HL-60 (cell line): ENCODE measurements around the gene CHI3L1.

Source experiments
- DNase-seq, 2 experiments: peaks; one replicate each; pipeline ENCODE4 v3.0.0-alpha.2; 2010 to 2020; ENCODE audit warnings: low read depth in 1 of 2, low spot score in 1 of 2
- H3K27ac ChIP-seq: fragments of 250-450 bp; sonication (Bioruptor Pico); replicated peaks from 2 replicates; pipeline ENCODE4 v1.5.1; 2020; ENCODE audit warnings: mild to moderate bottlenecking, moderate library complexity
- H3K27me3 ChIP-seq: fragments of 250-450 bp; sonication (Bioruptor Pico); 2 replicates; pipeline ENCODE4 v1.5.1; 2021; ENCODE audit warnings: mild to moderate bottlenecking, moderate library complexity; ENCODE audit not compliant: insufficient read depth, poor library complexity, severe bottlenecking
- H3K4me3 ChIP-seq: replicated peaks from 2 replicates; pipeline ENCODE4 v1.5.1; 2011; ENCODE audit warnings: mild to moderate bottlenecking, control low read depth, low read length; ENCODE audit not compliant: insufficient read depth
- POLR2AphosphoS5 ChIP-seq: IDR thresholded peaks from 2 replicates; pipeline ENCODE4 v1.6.1; 2012; ENCODE audit warnings: low read depth
- SPI1 ChIP-seq: IDR thresholded peaks from 2 replicates; pipeline ENCODE4 v1.6.1; 2012; ENCODE audit warnings: low read depth, mild to moderate bottlenecking, borderline replicate concordance
- TF ChIP-seq, protein P1 (sequence below): IDR thresholded peaks from one replicate; pipeline ENCODE4 v1.5.1; 2011; ENCODE audit warnings: low read length, control low read depth, inconsistent platforms; ENCODE audit not compliant: insufficient read depth
- TF ChIP-seq, protein P2 (sequence below): IDR thresholded peaks from 2 replicates; pipeline ENCODE4 v1.6.1; 2012; ENCODE audit warnings: low read depth; ENCODE audit not compliant: insufficient replicate concordance

CHI3L1 gene

DNA sequence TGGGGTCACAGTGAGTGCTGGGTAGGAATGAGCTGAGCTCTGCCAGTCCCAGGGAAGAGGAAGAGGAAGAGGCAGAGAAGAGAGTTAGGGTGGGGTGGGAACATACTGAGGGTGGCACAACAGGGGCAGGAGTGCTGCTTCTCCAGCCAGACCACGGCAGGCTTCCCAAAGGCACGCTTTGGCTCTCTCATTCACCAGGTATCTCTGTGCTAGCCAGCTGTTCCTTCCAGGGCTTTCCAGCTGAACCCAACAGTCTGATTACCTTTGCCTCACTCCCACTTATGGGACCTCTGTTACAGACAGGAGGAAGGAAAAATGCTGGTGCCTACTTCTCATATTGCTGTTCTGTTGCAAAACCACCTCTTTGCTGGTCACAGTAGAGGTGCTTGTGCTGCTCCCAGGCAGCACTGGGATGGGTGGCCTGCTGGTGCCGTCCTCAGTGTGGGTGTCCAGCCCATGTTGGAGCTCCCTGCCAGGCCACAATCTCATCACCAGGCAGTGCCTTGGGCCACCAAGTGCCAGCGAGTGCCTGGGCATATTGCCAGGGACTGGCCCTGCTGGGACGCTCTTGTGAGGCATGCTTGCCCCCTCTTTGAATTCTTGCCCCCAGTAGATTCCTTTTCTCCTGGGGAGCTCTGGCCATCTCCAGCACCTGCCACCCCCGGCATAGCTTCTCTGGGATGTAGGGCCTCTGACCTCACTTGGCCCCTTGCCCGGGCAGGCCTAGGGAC lies 56.8 kb downstream of the CHI3L1 start:
- Histone ChIP-seq H3K4me3 (no peak overlapping the region), H3K27ac (no peak overlapping the region), H3K27me3 (peaks cover 23% of the 10 kb centered on the region)
- DNase-seq = peak in 1 of 2 experiments; percentile 51
- TF ChIP-seq, protein P1, sequence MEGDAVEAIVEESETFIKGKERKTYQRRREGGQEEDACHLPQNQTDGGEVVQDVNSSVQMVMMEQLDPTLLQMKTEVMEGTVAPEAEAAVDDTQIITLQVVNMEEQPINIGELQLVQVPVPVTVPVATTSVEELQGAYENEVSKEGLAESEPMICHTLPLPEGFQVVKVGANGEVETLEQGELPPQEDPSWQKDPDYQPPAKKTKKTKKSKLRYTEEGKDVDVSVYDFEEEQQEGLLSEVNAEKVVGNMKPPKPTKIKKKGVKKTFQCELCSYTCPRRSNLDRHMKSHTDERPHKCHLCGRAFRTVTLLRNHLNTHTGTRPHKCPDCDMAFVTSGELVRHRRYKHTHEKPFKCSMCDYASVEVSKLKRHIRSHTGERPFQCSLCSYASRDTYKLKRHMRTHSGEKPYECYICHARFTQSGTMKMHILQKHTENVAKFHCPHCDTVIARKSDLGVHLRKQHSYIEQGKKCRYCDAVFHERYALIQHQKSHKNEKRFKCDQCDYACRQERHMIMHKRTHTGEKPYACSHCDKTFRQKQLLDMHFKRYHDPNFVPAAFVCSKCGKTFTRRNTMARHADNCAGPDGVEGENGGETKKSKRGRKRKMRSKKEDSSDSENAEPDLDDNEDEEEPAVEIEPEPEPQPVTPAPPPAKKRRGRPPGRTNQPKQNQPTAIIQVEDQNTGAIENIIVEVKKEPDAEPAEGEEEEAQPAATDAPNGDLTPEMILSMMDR = no peak
- no peak for TF ChIP-seq POLR2AphosphoS5
- TF ChIP-seq, protein P2, sequence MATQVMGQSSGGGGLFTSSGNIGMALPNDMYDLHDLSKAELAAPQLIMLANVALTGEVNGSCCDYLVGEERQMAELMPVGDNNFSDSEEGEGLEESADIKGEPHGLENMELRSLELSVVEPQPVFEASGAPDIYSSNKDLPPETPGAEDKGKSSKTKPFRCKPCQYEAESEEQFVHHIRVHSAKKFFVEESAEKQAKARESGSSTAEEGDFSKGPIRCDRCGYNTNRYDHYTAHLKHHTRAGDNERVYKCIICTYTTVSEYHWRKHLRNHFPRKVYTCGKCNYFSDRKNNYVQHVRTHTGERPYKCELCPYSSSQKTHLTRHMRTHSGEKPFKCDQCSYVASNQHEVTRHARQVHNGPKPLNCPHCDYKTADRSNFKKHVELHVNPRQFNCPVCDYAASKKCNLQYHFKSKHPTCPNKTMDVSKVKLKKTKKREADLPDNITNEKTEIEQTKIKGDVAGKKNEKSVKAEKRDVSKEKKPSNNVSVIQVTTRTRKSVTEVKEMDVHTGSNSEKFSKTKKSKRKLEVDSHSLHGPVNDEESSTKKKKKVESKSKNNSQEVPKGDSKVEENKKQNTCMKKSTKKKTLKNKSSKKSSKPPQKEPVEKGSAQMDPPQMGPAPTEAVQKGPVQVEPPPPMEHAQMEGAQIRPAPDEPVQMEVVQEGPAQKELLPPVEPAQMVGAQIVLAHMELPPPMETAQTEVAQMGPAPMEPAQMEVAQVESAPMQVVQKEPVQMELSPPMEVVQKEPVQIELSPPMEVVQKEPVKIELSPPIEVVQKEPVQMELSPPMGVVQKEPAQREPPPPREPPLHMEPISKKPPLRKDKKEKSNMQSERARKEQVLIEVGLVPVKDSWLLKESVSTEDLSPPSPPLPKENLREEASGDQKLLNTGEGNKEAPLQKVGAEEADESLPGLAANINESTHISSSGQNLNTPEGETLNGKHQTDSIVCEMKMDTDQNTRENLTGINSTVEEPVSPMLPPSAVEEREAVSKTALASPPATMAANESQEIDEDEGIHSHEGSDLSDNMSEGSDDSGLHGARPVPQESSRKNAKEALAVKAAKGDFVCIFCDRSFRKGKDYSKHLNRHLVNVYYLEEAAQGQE = no peak
- TF ChIP-seq SPI1 = peak; percentile 10; the same call in 1 of the 2 replicates
